ENCODE results near the gene FCRL4.
"Not testable (repeated sequence)": the region's sequence is repeated elsewhere in the genome, so short reads cannot be mapped to it uniquely, and the experiment has no call there.

FCRL4 gene

GRCh38 chr1:157548081-157548480, 49.8 kb downstream of the FCRL4 start:
- not testable (repeated sequence) for H3K36me3 ChIP-seq (ENCODE audit: control insufficient read depth, low read depth, low read length); H3K9ac ChIP-seq (ENCODE audit: low read length); H3K27ac ChIP-seq (ENCODE audit: low read length); H3K4me1 ChIP-seq (ENCODE audit: control insufficient read depth, low read depth, low read length); H3K4me3 ChIP-seq (ENCODE audit: low read length); H3K27me3 ChIP-seq (ENCODE audit: control insufficient read depth, insufficient read depth, low read length); H3K9me3 ChIP-seq (ENCODE audit: control insufficient read depth, low read depth, low read length)

GRCh38 chr1:157542676-157543075, 55.2 kb downstream of the FCRL4 start:
- Histone ChIP-seq H3K27ac (ENCODE audit: low read length) (no peak overlapping the region), H3K4me3 (ENCODE audit: low read length) (no peak overlapping the region), H3K9ac (ENCODE audit: low read length) (no peak overlapping the region), H3K36me3 (ENCODE audit: control insufficient read depth, low read depth, low read length) (no peaks in the 10 kb centered on the region), H3K9me3 (ENCODE audit: control insufficient read depth, low read depth, low read length) (peaks cover 2% of the 10 kb centered on the region), H3K4me1 (ENCODE audit: control insufficient read depth, low read depth, low read length) (peaks cover 21% of the 10 kb centered on the region), H3K27me3 (ENCODE audit: control insufficient read depth, insufficient read depth, low read length) (no peaks in the 10 kb centered on the region)

GRCh38 chr1:157540852-157541251, 57.0 kb downstream of the FCRL4 start:
- Histone ChIP-seq H3K4me1 (ENCODE audit: control insufficient read depth, low read depth, low read length) (peaks cover 21% of the 10 kb centered on the region), H3K4me3 (ENCODE audit: low read length) (no peak overlapping the region), H3K9me3 (ENCODE audit: control insufficient read depth, low read depth, low read length) (peaks cover 5% of the 10 kb centered on the region)

GRCh38 chr1:157540160-157540748, 57.6 kb downstream of the FCRL4 start:
- peaks cover 5% of the 10 kb centered on the region for H3K9me3 ChIP-seq (ENCODE audit: control insufficient read depth, low read depth, low read length)
- H3K4me3 ChIP-seq (ENCODE audit: low read length) = no peak overlapping the region
- no peak overlapping the region for H3K27ac ChIP-seq (ENCODE audit: low read length)
- H3K36me3 ChIP-seq (ENCODE audit: control insufficient read depth, low read depth, low read length) = no peaks in the 10 kb centered on the region
- H3K27me3 ChIP-seq (ENCODE audit: control insufficient read depth, insufficient read depth, low read length) = no peaks in the 10 kb centered on the region
- no peak overlapping the region for H3K9ac ChIP-seq (ENCODE audit: low read length)
- H3K4me1 ChIP-seq (ENCODE audit: control insufficient read depth, low read depth, low read length) = peaks cover 21% of the 10 kb centered on the region

More at GRCh38 chr1:157540852-157541251, 57.0 kb downstream of the FCRL4 start:
- no peaks in the 10 kb centered on the region for H3K27me3 ChIP-seq (ENCODE audit: control insufficient read depth, insufficient read depth, low read length)
- no peaks in the 10 kb centered on the region for H3K36me3 ChIP-seq (ENCODE audit: control insufficient read depth, low read depth, low read length)
- no peak overlapping the region for H3K9ac ChIP-seq (ENCODE audit: low read length)
- H3K27ac ChIP-seq (ENCODE audit: low read length) = no peak overlapping the region

DNA sequence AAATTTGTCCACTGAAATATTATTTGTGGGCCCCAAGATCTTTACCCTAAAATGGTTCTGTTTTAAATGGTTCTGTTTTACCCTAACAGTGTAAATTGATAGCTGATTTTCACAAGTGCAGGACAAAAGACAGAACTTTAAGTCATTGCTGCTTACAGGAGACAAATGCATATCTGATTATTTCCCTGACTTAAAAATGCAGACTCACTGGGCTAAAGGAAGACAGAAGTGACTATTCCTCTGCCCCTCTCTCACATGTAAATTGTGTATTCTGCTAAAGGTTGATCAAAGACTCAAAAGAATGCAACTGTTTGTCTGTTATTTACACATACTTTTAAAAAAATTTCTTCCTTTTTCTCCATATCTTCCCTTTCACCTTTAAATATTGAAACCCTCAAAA, 58.3 kb downstream of the FCRL4 start:
- Histone ChIP-seq H3K4me3 (ENCODE audit: low read length) (no peak overlapping the region), H3K36me3 (ENCODE audit: control insufficient read depth, low read depth, low read length) (no peaks in the 10 kb centered on the region), H3K27ac (ENCODE audit: low read length) (no peak overlapping the region), H3K9me3 (ENCODE audit: control insufficient read depth, low read depth, low read length) (peaks cover 5% of the 10 kb centered on the region), H3K27me3 (ENCODE audit: control insufficient read depth, insufficient read depth, low read length) (no peaks in the 10 kb centered on the region), H3K9ac (ENCODE audit: low read length) (no peak overlapping the region), H3K4me1 (ENCODE audit: control insufficient read depth, low read depth, low read length) (peaks cover 20% of the 10 kb centered on the region)

GRCh38 chr1:157532569-157532968, 65.3 kb downstream of the FCRL4 start:
- Histone ChIP-seq H3K4me3 (ENCODE audit: low read length) (no peak overlapping the region), H3K9ac (ENCODE audit: low read length) (no peak overlapping the region), H3K27ac (ENCODE audit: low read length) (no peak overlapping the region), H3K4me1 (ENCODE audit: control insufficient read depth, low read depth, low read length) (no peaks in the 10 kb centered on the region), H3K27me3 (ENCODE audit: control insufficient read depth, insufficient read depth, low read length) (no peaks in the 10 kb centered on the region), H3K9me3 (ENCODE audit: control insufficient read depth, low read depth, low read length) (peaks cover 2% of the 10 kb centered on the region), H3K36me3 (ENCODE audit: control insufficient read depth, low read depth, low read length) (no peaks in the 10 kb centered on the region)

DNA sequence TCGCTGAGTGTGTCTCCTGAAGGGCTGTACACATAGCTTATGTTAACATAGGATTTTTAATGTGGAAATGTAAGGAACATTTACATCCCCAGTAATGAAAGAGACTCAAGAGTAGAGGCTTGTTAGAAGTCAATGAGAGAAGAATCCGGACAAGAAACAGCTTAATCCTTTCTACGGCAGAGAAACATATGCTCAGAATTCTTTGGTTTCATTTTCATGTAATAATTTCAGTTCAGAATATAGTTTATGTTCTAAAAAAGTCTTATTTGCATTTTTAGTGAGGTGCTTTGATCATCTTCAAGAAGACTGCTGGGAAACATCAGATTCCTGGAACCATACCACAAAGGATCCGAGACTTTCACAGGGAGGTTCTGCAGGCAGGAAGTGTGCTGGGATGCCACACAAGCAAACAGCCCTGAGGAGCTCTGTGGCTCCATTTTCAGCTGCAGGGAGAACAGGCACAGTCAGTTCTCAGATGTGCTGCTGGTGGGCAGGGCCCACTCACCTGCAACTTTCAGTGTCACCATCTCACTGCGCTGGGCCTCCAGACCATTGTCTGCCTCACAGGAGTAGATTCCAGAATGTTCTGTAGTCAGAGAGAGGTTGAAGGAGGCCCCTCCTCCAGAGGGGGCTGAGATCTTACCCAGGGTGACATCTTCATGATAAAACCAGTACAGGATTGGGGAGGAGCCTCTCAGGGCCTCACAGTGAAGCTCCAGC, 74.0 kb downstream of the FCRL4 start:
- Histone ChIP-seq H3K27me3 (ENCODE audit: control insufficient read depth, insufficient read depth, low read length) (no peaks in the 10 kb centered on the region), H3K4me3 (ENCODE audit: low read length) (no peak overlapping the region), H3K9ac (ENCODE audit: low read length) (no peak overlapping the region), H3K36me3 (ENCODE audit: control insufficient read depth, low read depth, low read length) (no peaks in the 10 kb centered on the region), H3K9me3 (ENCODE audit: control insufficient read depth, low read depth, low read length) (no peaks in the 10 kb centered on the region), H3K27ac (ENCODE audit: low read length) (no peak overlapping the region), H3K4me1 (ENCODE audit: control insufficient read depth, low read depth, low read length) (no peaks in the 10 kb centered on the region)

Measured in iPS-18a (cell line).